Measurements from ENCODE around the gene HOXA6.

GRCh38 chr7:27097686-27098577 lies 49.6 kb downstream of the HOXA6 start:
- TF ChIP-seq, protein P1, sequence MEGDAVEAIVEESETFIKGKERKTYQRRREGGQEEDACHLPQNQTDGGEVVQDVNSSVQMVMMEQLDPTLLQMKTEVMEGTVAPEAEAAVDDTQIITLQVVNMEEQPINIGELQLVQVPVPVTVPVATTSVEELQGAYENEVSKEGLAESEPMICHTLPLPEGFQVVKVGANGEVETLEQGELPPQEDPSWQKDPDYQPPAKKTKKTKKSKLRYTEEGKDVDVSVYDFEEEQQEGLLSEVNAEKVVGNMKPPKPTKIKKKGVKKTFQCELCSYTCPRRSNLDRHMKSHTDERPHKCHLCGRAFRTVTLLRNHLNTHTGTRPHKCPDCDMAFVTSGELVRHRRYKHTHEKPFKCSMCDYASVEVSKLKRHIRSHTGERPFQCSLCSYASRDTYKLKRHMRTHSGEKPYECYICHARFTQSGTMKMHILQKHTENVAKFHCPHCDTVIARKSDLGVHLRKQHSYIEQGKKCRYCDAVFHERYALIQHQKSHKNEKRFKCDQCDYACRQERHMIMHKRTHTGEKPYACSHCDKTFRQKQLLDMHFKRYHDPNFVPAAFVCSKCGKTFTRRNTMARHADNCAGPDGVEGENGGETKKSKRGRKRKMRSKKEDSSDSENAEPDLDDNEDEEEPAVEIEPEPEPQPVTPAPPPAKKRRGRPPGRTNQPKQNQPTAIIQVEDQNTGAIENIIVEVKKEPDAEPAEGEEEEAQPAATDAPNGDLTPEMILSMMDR (IDR thresholded peaks at IDR 0.05) = no peak
- TF ChIP-seq POLR2A (IDR thresholded peaks at IDR 0.05) = no peak
